ENCODE results near the gene FEN1.

The FEN1 gene

GRCh38 chr11:61805146-61805545 is 12.4 kb downstream of the FEN1 start:
- peaks cover 48% of the 10 kb centered on the region for H3K36me3 ChIP-seq (ENCODE audit: control insufficient read depth, insufficient read depth, low read length)
- no CpG with 5 or more reads among the region's 1 CpG for WGBS (ENCODE audit: extremely low coverage, insufficient coverage, low lambda C conversion rate)
- no peak for DNase-seq
- H3K18ac ChIP-seq (ENCODE audit: low read length), result no peak overlapping the region
- peaks cover 2% of the 10 kb centered on the region for H3K79me1 ChIP-seq (ENCODE audit: low read length)
- H3K4me2 ChIP-seq (ENCODE audit: low read length), result no peak overlapping the region
- H2BK120ac ChIP-seq (ENCODE audit: low read depth, low read length), result no peak overlapping the region
- no peaks in the 10 kb centered on the region for H3K79me2 ChIP-seq (ENCODE audit: control insufficient read depth, insufficient read depth, low read length)
- no peaks in the 10 kb centered on the region for H3K27me3 ChIP-seq (ENCODE audit: insufficient read depth, low read length, poor library complexity)
- no peak overlapping the region for H2BK15ac ChIP-seq (replicated peaks; ENCODE audit: low read depth)
- H3K4me1 ChIP-seq (ENCODE audit: control insufficient read depth, low read depth, low read length), result no peaks in the 10 kb centered on the region
- H3K23ac ChIP-seq (ENCODE audit: low read length), result no peak overlapping the region
- H3K27ac ChIP-seq (ENCODE audit: low read depth, low read length), result no peak overlapping the region
- H3K4ac ChIP-seq (ENCODE audit: low read depth, low read length), result no peak overlapping the region
- H3K56ac ChIP-seq (ENCODE audit: low read length), result no peak overlapping the region
- no peak overlapping the region for H3K4me3 ChIP-seq (ENCODE audit: low read length)
- H2BK5ac ChIP-seq (ENCODE audit: low read length), result no peak overlapping the region
- H4K8ac ChIP-seq (ENCODE audit: low read depth, low read length), result no peak overlapping the region
- no peak overlapping the region for H3K9ac ChIP-seq (ENCODE audit: low read length)
- no peak overlapping the region for H4K5ac ChIP-seq (ENCODE audit: low read length)
- H2AK5ac ChIP-seq (ENCODE audit: low read length), result no peak overlapping the region

- Histone ChIP-seq H3K79me2 (ENCODE audit: control insufficient read depth, insufficient read depth, low read length) (no peaks in the 10 kb centered on the region), H3K18ac (ENCODE audit: low read length) (no peak overlapping the region), H3K27ac (ENCODE audit: low read depth, low read length) (no peak overlapping the region), H3K9ac (ENCODE audit: low read length) (no peak overlapping the region), H3K4me1 (ENCODE audit: control insufficient read depth, low read depth, low read length) (no peaks in the 10 kb centered on the region), H3K4me3 (ENCODE audit: low read length) (no peak overlapping the region), H3K36me3 (ENCODE audit: control insufficient read depth, insufficient read depth, low read length) (peaks cover 52% of the 10 kb centered on the region), H3K79me1 (ENCODE audit: low read length) (peaks cover 2% of the 10 kb centered on the region), H2BK120ac (ENCODE audit: low read depth, low read length) (no peak overlapping the region), H2BK5ac (ENCODE audit: low read length) (no peak overlapping the region), H2AK5ac (ENCODE audit: low read length) (no peak overlapping the region), H3K4me2 (ENCODE audit: low read length) (no peak overlapping the region), H4K8ac (ENCODE audit: low read depth, low read length) (no peak overlapping the region), H4K5ac (ENCODE audit: low read length) (no peak overlapping the region), H2BK15ac (replicated peaks; ENCODE audit: low read depth) (no peak overlapping the region), H3K4ac (ENCODE audit: low read depth, low read length) (no peak overlapping the region), H3K56ac (ENCODE audit: low read length) (no peak overlapping the region), H3K23ac (ENCODE audit: low read length) (no peak overlapping the region), H3K27me3 (ENCODE audit: insufficient read depth, low read length, poor library complexity) (no peaks in the 10 kb centered on the region)
- DNase-seq, result no peak
- WGBS (ENCODE audit: extremely low coverage, insufficient coverage, low lambda C conversion rate), result no CpG with 5 or more reads among the region's 5 CpGs
Observed at GRCh38 chr11:61806785-61807184, 14.1 kb downstream of the FEN1 start.

- Histone ChIP-seq H2BK5ac (ENCODE audit: low read length) (no peak overlapping the region), H2BK120ac (ENCODE audit: low read depth, low read length) (no peak overlapping the region), H2BK15ac (replicated peaks; ENCODE audit: low read depth) (no peak overlapping the region), H3K23ac (ENCODE audit: low read length) (no peak overlapping the region), H3K18ac (ENCODE audit: low read length) (no peak overlapping the region), H3K4me2 (ENCODE audit: low read length) (no peak overlapping the region), H3K4me1 (ENCODE audit: control insufficient read depth, low read depth, low read length) (peaks cover 5% of the 10 kb centered on the region), H2AK5ac (ENCODE audit: low read length) (no peak overlapping the region), H4K5ac (ENCODE audit: low read length) (no peak overlapping the region), H3K4me3 (ENCODE audit: low read length) (no peak overlapping the region), H3K36me3 (ENCODE audit: control insufficient read depth, insufficient read depth, low read length) (peaks cover 35% of the 10 kb centered on the region), H3K27ac (ENCODE audit: low read depth, low read length) (no peak overlapping the region), H3K56ac (ENCODE audit: low read length) (no peak overlapping the region), H3K9ac (ENCODE audit: low read length) (no peak overlapping the region), H3K79me2 (ENCODE audit: control insufficient read depth, insufficient read depth, low read length) (peaks cover 7% of the 10 kb centered on the region), H3K4ac (ENCODE audit: low read depth, low read length) (no peak overlapping the region), H4K8ac (ENCODE audit: low read depth, low read length) (no peak overlapping the region), H3K79me1 (ENCODE audit: low read length) (peaks cover 15% of the 10 kb centered on the region), H3K27me3 (ENCODE audit: insufficient read depth, low read length, poor library complexity) (no peaks in the 10 kb centered on the region)
- DNase-seq, result no peak
- no CpG with 5 or more reads among the region's 8 CpGs for WGBS (ENCODE audit: extremely low coverage, insufficient coverage, low lambda C conversion rate)
Observed at GRCh38 chr11:61810671-61811175, 18.0 kb downstream of the FEN1 start.

GRCh38 chr11:61811831-61812230 is 19.1 kb downstream of the FEN1 start:
- no peak overlapping the region for H3K18ac ChIP-seq (ENCODE audit: low read length)
- H3K4me1 ChIP-seq (ENCODE audit: control insufficient read depth, low read depth, low read length), result peaks cover 5% of the 10 kb centered on the region
- no peak overlapping the region for H4K8ac ChIP-seq (ENCODE audit: low read depth, low read length)
- H3K56ac ChIP-seq (ENCODE audit: low read length), result no peak overlapping the region
- H3K4me2 ChIP-seq (ENCODE audit: low read length), result no peak overlapping the region
- H3K36me3 ChIP-seq (ENCODE audit: control insufficient read depth, insufficient read depth, low read length), result peaks cover 31% of the 10 kb centered on the region
- WGBS (ENCODE audit: extremely low coverage, insufficient coverage, low lambda C conversion rate), result no CpG with 5 or more reads among the region's 5 CpGs
- H3K4me3 ChIP-seq (ENCODE audit: low read length), result no peak overlapping the region
- no peak overlapping the region for H4K5ac ChIP-seq (ENCODE audit: low read length)
- no peak overlapping the region for H2BK120ac ChIP-seq (ENCODE audit: low read depth, low read length)
- H3K9ac ChIP-seq (ENCODE audit: low read length), result no peak overlapping the region
- H3K79me1 ChIP-seq (ENCODE audit: low read length), result peaks cover 15% of the 10 kb centered on the region
- no peak overlapping the region for H2BK15ac ChIP-seq (replicated peaks; ENCODE audit: low read depth)
- H2BK5ac ChIP-seq (ENCODE audit: low read length), result no peak overlapping the region
- no peak overlapping the region for H3K23ac ChIP-seq (ENCODE audit: low read length)
- no peak overlapping the region for H2AK5ac ChIP-seq (ENCODE audit: low read length)
- DNase-seq, result no peak
- H3K4ac ChIP-seq (ENCODE audit: low read depth, low read length), result no peak overlapping the region
- H3K27me3 ChIP-seq (ENCODE audit: insufficient read depth, low read length, poor library complexity), result no peaks in the 10 kb centered on the region
- H3K27ac ChIP-seq (ENCODE audit: low read depth, low read length), result no peak overlapping the region
- H3K79me2 ChIP-seq (ENCODE audit: control insufficient read depth, insufficient read depth, low read length), result peaks cover 15% of the 10 kb centered on the region

- no peak overlapping the region for H2BK120ac ChIP-seq (ENCODE audit: low read depth, low read length)
- no peak overlapping the region for H3K56ac ChIP-seq (ENCODE audit: low read length)
- H3K79me2 ChIP-seq (ENCODE audit: control insufficient read depth, insufficient read depth, low read length), result peaks cover 16% of the 10 kb centered on the region
- no peak overlapping the region for H2AK5ac ChIP-seq (ENCODE audit: low read length)
- H3K9ac ChIP-seq (ENCODE audit: low read length), result no peak overlapping the region
- peaks cover 5% of the 10 kb centered on the region for H3K4me1 ChIP-seq (ENCODE audit: control insufficient read depth, low read depth, low read length)
- no peak overlapping the region for H2BK5ac ChIP-seq (ENCODE audit: low read length)
- H4K5ac ChIP-seq (ENCODE audit: low read length), result no peak overlapping the region
- peaks cover 15% of the 10 kb centered on the region for H3K79me1 ChIP-seq (ENCODE audit: low read length)
- H3K18ac ChIP-seq (ENCODE audit: low read length), result no peak overlapping the region
- H3K27me3 ChIP-seq (ENCODE audit: insufficient read depth, low read length, poor library complexity), result no peaks in the 10 kb centered on the region
- H3K4ac ChIP-seq (ENCODE audit: low read depth, low read length), result no peak overlapping the region
- H3K4me3 ChIP-seq (ENCODE audit: low read length), result no peak overlapping the region
- H3K23ac ChIP-seq (ENCODE audit: low read length), result no peak overlapping the region
- peaks cover 30% of the 10 kb centered on the region for H3K36me3 ChIP-seq (ENCODE audit: control insufficient read depth, insufficient read depth, low read length)
- no peak overlapping the region for H2BK15ac ChIP-seq (replicated peaks; ENCODE audit: low read depth)
- no CpG with 5 or more reads among the region's 4 CpGs for WGBS (ENCODE audit: extremely low coverage, insufficient coverage, low lambda C conversion rate)
- H3K4me2 ChIP-seq (ENCODE audit: low read length), result no peak overlapping the region
- DNase-seq, result no peak
- H4K8ac ChIP-seq (ENCODE audit: low read depth, low read length), result no peak overlapping the region
- no peak overlapping the region for H3K27ac ChIP-seq (ENCODE audit: low read depth, low read length)
Observed at GRCh38 chr11:61812736-61813411, 20.2 kb downstream of the FEN1 start.

Data from mesendoderm (in vitro differentiated cells).